HG02588 (cell line): ENCODE results near the gene ECSIT.
"Not testable (repeated sequence)": the region's sequence is repeated elsewhere in the genome, so short reads cannot be mapped to it uniquely, and the experiment has no call there.

Experiments used
- ATAC-seq: cut with Tn5 transposase; IDR thresholded peaks from one replicate; pipeline ENCODE4 v1.9.1; 2021; ENCODE audit warnings: mild to moderate bottlenecking, moderate library complexity; ENCODE audit not compliant: unreplicated experiment

The ECSIT gene

GRCh38 chr19:11528551-11529341 is at the start of gene ECSIT:
TSS of gene ECSIT (minus strand) at chr19:11529134. CDS start at chr19:11519170, 9,964 bp downstream.
- peak; percentile 86 for ATAC-seq

GRCh38 chr19:11577451-11578257 is 48.7 kb upstream of the ECSIT start, which contains the start of gene ACP5:
TSS of gene ACP5 (minus strand) at chr19:11577645. CDS start at chr19:11577317, 328 bp downstream.
- ATAC-seq: no peak

GRCh38 chr19:11576227-11576626 is 47.3 kb upstream of the ECSIT start:
- no peak for ATAC-seq

DNA sequence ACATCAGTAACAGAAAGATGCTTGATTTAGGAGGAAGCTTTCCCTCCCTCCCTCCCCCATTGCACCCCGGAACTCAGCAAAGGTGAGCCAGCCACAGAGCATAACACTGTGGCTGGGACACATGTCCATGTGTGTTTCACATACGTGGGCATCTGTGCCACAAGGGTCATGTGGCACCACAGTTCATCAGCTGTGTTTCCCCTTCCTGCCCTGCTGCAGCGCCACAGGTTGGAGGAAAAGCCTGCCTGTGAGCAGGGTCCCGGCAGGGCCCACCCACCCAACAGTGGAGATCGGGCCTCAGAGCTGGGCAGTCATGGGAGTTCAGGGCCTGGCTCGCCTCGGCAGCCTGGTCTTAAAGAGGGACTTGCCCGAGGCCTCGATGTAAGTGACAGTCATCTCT is 45.8 kb upstream of the ECSIT start:
- no peak for ATAC-seq

- ATAC-seq: not testable (repeated sequence)
Observed at GRCh38 chr19:11573763-11574162, 44.8 kb upstream of the ECSIT start.

DNA sequence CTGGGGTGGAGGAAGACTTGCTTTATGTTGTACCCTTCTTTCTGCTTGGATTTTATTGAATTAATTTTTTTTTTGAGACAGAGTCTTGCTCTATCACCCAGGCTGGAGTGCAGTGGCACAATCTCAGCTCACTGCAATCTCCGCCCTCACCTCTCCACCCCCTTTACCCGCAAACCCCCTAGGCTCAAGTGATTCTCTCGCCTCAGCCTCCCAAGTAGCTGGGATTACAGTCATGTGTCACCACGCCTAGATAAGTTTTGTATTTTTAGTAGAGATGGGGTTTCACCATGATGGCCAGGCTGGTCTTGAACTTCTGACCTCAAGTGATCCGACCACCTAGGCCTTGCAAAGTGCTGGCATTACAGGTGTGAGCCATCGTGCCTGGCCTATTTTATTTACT is 44.4 kb upstream of the ECSIT start:
- not testable (repeated sequence) for ATAC-seq

GRCh38 chr19:11570039-11570462 is 41.1 kb upstream of the ECSIT start:
- ATAC-seq: no peak

DNA sequence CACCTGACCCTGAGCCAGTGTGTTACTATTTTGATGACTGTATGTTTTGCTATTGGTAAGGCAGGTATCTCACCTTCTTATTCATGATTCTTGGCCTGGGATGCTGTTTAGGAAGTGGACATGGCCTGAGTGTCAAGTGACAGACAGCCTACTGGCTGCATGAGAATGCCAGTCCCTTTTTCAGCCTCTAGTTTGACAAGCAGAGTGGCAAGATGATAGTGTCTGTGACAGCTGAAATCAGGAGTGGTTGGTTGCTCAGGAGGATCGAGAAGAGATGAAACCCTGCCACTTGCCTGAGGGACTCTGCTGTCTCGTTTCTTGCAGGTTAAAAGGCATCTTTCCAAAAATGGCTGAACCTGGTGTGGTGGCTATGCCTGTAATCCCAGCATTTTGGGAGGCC is 37.2 kb upstream of the ECSIT start:
- no peak for ATAC-seq

DNA sequence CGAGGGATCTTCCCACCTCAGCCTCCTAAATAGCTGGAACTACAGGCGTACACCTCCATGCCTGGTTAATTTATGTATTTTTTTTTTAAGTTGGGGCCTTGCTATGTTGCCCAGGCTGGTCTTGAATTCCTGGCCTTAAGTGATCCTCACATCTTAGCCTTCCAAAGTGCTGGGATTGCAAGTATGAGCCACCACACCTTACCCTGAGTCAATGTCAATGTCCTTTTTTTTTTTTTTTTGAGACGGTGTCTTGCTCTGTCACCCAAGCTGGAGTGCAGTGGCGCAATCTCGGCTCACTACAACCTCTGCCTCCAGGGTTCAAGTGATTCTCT is 36.7 kb upstream of the ECSIT start:
- ATAC-seq: not testable (repeated sequence)

- not testable (repeated sequence) for ATAC-seq
Observed at GRCh38 chr19:11564082-11564807, 35.3 kb upstream of the ECSIT start.

DNA sequence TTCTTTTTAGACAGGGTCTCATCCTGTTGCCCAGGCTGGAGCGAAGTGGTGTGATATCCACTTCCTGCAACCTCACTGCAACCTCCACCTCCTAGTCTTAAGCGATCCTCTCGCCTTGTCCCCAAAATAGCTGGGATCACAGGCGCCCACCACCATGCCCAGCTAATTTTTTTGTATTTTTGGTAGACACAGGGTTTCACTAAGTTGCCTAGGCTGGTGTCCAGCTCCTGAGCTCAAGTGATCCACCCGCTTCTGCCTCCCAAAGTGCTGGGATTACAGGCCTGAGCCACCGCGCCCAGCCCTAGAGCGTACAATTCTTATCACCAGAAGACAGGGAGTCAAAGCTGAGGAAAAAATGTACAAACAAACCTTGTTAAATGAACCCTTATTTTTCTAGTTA is 34.6 kb upstream of the ECSIT start:
- no peak for ATAC-seq

DNA sequence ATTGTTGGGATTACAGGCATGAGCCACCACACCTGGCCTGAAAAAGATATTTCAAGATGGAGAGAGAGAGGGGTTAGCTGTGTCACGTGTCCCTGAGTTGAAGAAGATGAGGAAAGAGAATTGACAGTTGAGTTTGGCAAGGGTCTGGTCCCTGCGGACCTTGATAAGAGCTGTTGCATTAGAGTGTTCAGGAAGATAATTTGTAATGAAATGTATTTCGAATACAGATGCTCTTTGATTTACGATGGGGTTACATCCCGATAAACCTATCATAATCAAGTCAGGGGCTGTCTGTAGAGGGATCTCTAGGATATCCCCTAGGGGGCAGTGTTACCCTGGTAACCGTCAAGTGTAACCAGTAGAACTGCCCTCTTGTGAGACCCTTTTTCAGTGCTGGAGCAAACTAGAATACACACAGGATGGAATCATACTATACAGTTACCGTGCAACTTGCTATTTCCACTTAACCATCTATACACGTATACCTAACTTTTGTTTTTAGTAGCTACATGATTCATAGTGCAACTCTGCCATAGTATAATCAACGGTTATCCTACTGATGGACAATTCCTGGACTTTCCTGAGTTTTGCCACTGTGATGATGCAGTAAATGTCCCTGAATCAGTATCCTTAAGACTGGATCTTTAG is 31.6 kb upstream of the ECSIT start:
- ATAC-seq: no peak

DNA sequence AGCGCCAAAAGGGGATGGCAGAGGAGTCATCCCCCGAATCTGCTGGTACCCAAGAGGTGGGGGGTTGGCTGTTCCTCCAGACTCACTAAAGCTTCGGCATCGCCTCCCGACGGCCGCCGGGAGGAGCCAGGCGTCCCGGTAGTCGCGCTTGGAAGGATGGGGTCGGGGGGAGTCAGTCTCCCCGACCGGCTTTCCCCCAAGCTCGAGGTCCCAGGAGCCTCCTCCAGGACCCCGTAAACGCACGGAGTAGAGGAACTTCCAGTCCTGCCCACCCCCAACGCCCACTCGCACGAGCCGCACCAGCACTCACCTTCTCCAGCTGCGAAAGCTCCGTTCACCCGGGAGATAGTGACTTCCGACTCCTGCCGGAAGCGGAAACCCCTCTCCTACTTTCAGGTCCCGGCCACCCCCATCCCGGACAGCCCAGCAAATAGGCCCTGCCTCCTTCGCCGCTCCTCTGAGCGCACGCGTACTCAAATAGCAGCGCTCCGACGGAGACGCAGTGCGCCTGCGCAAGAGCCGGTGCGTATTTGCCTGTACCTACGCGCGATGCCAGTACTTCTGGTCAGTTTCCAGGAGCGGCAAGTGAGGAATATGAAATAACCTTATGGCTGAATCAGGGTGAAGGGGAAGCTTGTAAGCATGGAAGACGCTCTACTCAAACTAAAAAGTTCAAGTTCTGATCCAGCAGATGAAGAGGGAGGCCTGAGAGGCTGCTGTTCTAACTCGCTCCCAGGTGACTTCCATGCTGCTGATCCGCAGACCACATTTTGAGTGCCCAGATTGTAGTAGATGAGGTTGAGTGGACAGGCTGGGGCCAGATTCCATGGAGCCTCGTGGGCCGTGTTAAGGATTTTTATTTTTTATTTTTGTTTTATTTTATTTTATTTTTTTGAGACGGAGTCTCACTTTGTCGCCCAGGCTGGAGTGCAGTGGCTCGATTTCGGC is 30.2 kb upstream of the ECSIT start, which contains the start of gene ELOF1:
TSS of gene ELOF1 (minus strand) at position 350 of the 948 bp plus-strand sequence. CDS start 4,883 bp downstream, outside the sequence.
- peak; percentile 80 for ATAC-seq

DNA sequence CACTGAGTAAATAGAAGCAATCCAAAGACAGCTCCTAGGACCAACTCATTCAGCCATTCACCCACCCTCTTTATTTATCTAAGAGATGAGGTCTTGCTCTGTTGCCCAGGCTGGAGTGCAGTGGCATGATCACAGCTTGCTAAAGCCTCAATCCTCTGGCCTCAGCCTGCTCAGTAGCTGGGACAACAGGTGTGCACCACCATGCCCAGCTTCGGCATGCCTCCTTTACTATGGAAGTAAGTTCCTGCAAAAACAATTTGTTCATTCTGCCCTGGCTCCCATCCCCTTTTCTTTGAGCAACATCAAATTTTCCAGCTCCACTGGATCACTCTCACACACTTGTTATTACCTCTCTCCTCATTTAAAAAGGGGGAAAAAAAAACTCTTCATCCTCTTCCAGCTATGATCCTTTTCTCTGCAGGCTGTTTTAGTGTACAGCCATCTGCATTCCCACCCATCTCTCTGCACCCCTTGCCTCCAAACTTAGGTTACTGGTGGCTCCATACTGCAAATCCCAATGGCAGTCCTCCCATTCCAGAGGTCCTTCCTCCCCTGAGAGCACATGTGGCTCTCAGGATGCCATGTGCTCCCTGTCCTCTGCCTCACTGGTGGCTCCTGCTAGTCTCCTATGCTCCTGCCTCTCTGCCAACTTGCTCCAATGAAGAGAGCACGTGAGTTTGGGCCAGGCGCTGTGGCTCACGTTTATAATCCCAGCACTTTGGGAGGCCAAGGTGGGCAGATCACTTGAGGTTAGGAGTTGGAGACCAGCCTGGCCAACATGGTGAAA is 27.9 kb upstream of the ECSIT start:
- no peak for ATAC-seq

- no peak for ATAC-seq
Observed at GRCh38 chr19:11555246-11555645, 26.3 kb upstream of the ECSIT start.

GRCh38 chr19:11554160-11554559 is 25.2 kb upstream of the ECSIT start:
- no peak for ATAC-seq

DNA sequence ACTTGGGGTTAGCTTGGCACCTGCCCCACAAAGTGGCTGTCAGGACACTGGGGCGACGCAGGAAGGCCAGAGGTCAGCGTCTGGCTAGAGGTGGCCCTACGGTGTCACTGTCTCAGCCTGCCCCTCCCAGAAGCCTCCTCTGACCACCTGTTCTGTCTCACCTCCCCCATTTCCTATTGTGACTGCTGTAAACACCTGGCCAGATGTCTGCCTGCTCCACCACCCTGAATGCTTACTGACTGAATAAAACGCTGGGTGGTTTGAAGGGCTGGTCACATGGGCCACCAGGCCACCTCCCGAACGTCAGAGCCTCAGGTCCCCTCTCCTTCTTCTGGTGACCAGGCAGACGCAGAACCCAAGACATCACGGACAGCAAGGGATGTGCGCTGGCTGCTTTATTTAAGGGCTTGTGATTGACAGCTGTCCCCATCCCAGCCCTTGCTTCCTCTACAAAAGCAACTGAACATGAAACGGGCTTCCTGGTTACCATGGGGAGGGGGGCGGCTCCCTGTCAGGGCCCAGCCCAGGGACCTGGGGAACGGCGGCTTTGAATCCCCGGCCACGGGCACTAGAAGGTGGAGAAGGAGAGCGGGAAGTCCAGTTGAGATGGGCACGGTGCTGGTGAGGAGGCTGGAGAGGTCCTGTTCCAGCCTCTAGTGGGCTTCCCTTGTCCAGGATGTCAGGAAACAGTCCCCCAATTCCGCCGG is 23.9 kb upstream of the ECSIT start:
- no peak for ATAC-seq

GRCh38 chr19:11551603-11552235 is 22.8 kb upstream of the ECSIT start:
- ATAC-seq: no peak
